GM23338 (cell line): ENCODE measurements around the gene STK32C.

ENCODE experiments used
- CTCF ChIP-seq, 2 experiments: fragments of 200-600 bp in 1 of 2; sonication (generic) in 1 of 2; conservative IDR thresholded peaks; 2 replicates each; pipeline versions ENCODE4 v1.5.1 to v1.6.1; 2016 to 2017; ENCODE audit warnings: antibody characterized with exemption in 2 of 2, low read depth in 2 of 2, mild to moderate bottlenecking in 2 of 2, moderate library complexity in 1 of 2
- EZH2 ChIP-seq: fragments of 200-600 bp; sonication (generic); IDR thresholded peaks from one replicate; pipeline ENCODE4 v1.8.0; 2017; ENCODE audit warnings: antibody characterized with exemption, mild to moderate bottlenecking, low read depth; ENCODE audit not compliant: unreplicated experiment

GRCh38 chr10:132275426-132276178 lies 32.1 kb downstream of the STK32C start:
- TF ChIP-seq EZH2 (no peak), CTCF (conservative IDR thresholded peaks at IDR 0.05; ENCODE audit: low read depth in 2 of 2) (peak in 1 of 2 experiments; percentile 43; a peak in 2 of 4 replicates)
